HepG2 (cell line): ENCODE measurements around the gene TOM1L2. TPM values are rescaled to one million over a fixed set of nuclear protein-coding genes. Genes with fewer than 3 reads are reported as not detected.

Experiments
- ATF7 ChIP-seq, 2 experiments: fragments of 450-650 bp in 1 of 2; sonication (generic) in 1 of 2; formaldehyde crosslinking in 1 of 2; IDR thresholded peaks; 2 replicates each; pipeline versions ENCODE4 v1.4.0 to v1.6.1; 2016 to 2020; ENCODE audit warnings: antibody characterized with exemption in 1 of 2, mild to moderate bottlenecking in 1 of 2, missing genetic modification reagents in 1 of 2
- EEA1 ChIP-seq: sonication (generic); formaldehyde crosslinking; IDR thresholded peaks from 2 replicates; pipeline ENCODE4 v1.5.1; 2020; ENCODE audit warnings: mild to moderate bottlenecking, missing genetic modification reagents, borderline replicate concordance
- KDM4B ChIP-seq: sonication (generic); formaldehyde crosslinking; IDR thresholded peaks from 2 replicates; pipeline ENCODE4 v1.4.0; 2020; ENCODE audit warnings: missing genetic modification reagents
- MAZ ChIP-seq, 2 experiments: sonication (generic) in 1 of 2; formaldehyde crosslinking in 1 of 2; IDR thresholded peaks; 2 replicates each; pipeline versions ENCODE4 v1.5.0 to v1.6.1; 2012 to 2020; ENCODE audit warnings: low read depth in 2 of 2, mild to moderate bottlenecking in 2 of 2, borderline replicate concordance in 1 of 2, improper control_type of control experiment in 1 of 2, low read length in 1 of 2, missing genetic modification reagents in 1 of 2, moderate library complexity in 1 of 2
- MED8 ChIP-seq: sonication (generic); formaldehyde crosslinking; IDR thresholded peaks from 2 replicates; pipeline ENCODE4 v1.8.1; 2023; ENCODE audit warnings: mild to moderate bottlenecking, missing genetic modification reagents; ENCODE audit not compliant: insufficient replicate concordance
- NFIB ChIP-seq: sonication (generic); formaldehyde crosslinking; IDR thresholded peaks from 2 replicates; pipeline ENCODE4 v1.9.0; 2021; ENCODE audit warnings: missing genetic modification reagents, mild to moderate bottlenecking, borderline replicate concordance
- SIN3A ChIP-seq: IDR thresholded peaks from 2 replicates; pipeline ENCODE4 v1.6.1; 2011; ENCODE audit warnings: low read depth, mild to moderate bottlenecking, control low read depth, low read length, borderline replicate concordance
- SNAPC2 ChIP-seq: sonication (generic); formaldehyde crosslinking; IDR thresholded peaks from 2 replicates; pipeline ENCODE4 v1.8.1; 2022; ENCODE audit warnings: mild to moderate bottlenecking, missing genetic modification reagents
- ZKSCAN8 ChIP-seq: IDR thresholded peaks from 2 replicates; pipeline ENCODE4 v1.6.1; 2016; ENCODE audit warnings: borderline replicate concordance, missing genetic modification reagents, missing compliant biosample characterization
- ZNF501 ChIP-seq: sonication (generic); formaldehyde crosslinking; IDR thresholded peaks from 2 replicates; pipeline ENCODE4 v1.5.1; 2020; ENCODE audit warnings: mild to moderate bottlenecking, moderate library complexity, missing genetic modification reagents
- ZNF644 ChIP-seq: IDR thresholded peaks from 2 replicates; pipeline ENCODE4 v1.6.1; 2016; ENCODE audit warnings: low read depth
- ZNF724P ChIP-seq: sonication (generic); formaldehyde crosslinking; IDR thresholded peaks from 2 replicates; pipeline ENCODE4 v1.8.0; 2022; ENCODE audit warnings: missing genetic modification reagents, borderline replicate concordance
- ZNF772 ChIP-seq: sonication (generic); formaldehyde crosslinking; IDR thresholded peaks from 2 replicates; pipeline ENCODE4 v1.5.0; 2020; ENCODE audit warnings: mild to moderate bottlenecking, missing genetic modification reagents
- polyA plus RNA-seq, 8 experiments: library from polyadenylated mRNA; depleted of rRNA in 3 of 8; stranded (reverse) in 7 of 8; unstranded in 1 of 8; fragments of >200 nt; fragmentation: Illumina TruSeq in 4 of 8; extraction: Trizol in 4 of 8; gene quantifications; 2 replicates each; pipeline versions ENCODE4 v1.2.1 to v1.2.3, GENCODE V29; 2011 to 2016; ENCODE audit warnings: low read depth in 4 of 8, missing spikeins in 1 of 8, mixed read lengths in 1 of 8; ENCODE audit not compliant: insufficient read depth in 1 of 8
- total RNA-seq, 5 experiments: library from RNA; depleted of rRNA; stranded (reverse); fragments of >200 nt; fragmentation: Illumina TruSeq; extraction: Trizol; gene quantifications; 2 replicates each; pipeline ENCODE4 v1.2.3, GENCODE V29; 2016; ENCODE audit warnings: low read depth in 1 of 5
- TF ChIP-seq, protein P1 (sequence below): sonication (generic); formaldehyde crosslinking; IDR thresholded peaks from 2 replicates; pipeline ENCODE4 v1.4.0; 2020; ENCODE audit warnings: missing genetic modification reagents
- TF ChIP-seq, protein P2 (sequence below): sonication (generic); formaldehyde crosslinking; IDR thresholded peaks from 2 replicates; pipeline ENCODE4 v1.5.1; 2020; ENCODE audit warnings: missing genetic modification reagents, mild to moderate bottlenecking, borderline replicate concordance
- TF ChIP-seq, protein P3 (sequence below): IDR thresholded peaks from 2 replicates; pipeline ENCODE4 v1.4.0; 2020; ENCODE audit warnings: mild to moderate bottlenecking, missing genetic modification reagents
- TF ChIP-seq, protein P4 (sequence below): sonication (generic); formaldehyde crosslinking; IDR thresholded peaks from 2 replicates; pipeline ENCODE4 v1.8.1; 2023; ENCODE audit warnings: mild to moderate bottlenecking, moderate library complexity, missing genetic modification reagents

The TOM1L2 gene
- total and polyA plus RNA-seq, 2 of the 13 experiments (the other 11 are each of a cell fraction or from before 2014, with no cell fraction given) = 4.7 to 7.4 TPM

DNA sequence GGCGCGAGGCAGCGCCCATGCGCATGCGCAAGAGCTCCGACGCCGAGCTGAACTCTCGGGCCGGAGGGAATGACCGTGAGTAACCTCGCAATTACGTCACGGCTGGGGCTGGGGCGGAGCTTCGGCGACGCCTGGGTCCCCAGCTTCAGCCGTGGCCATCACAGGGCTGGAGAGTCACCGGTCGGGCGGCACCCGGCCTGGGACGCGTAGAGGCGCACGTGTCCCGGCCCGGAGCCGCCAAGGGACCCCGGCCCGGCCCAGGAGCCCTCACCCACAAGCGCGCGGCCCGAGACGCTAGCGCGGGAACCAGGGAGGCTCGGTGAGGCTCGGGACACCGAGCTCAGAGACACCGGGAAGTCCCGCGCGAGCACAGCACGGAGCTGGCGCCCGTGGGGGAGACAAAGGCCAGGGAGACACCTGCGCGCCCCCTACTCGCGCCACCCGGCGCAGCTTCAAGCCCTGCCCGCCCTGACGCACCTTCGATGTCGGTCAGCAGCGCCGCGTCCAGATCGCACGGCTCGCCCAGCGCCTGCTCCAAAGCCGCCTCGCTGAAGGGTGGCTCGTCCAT is 135.9 kb downstream of the TOM1L2 start (continued):
- TF ChIP-seq EEA1 (CRISPR knock-in tag) = peak; percentile 94
- TF ChIP-seq ZNF644 = no peak
- no peak for TF ChIP-seq NFIB
- peak; percentile 80; the same call in 1 of the 2 replicates for TF ChIP-seq SIN3A
- TF ChIP-seq, protein P1, sequence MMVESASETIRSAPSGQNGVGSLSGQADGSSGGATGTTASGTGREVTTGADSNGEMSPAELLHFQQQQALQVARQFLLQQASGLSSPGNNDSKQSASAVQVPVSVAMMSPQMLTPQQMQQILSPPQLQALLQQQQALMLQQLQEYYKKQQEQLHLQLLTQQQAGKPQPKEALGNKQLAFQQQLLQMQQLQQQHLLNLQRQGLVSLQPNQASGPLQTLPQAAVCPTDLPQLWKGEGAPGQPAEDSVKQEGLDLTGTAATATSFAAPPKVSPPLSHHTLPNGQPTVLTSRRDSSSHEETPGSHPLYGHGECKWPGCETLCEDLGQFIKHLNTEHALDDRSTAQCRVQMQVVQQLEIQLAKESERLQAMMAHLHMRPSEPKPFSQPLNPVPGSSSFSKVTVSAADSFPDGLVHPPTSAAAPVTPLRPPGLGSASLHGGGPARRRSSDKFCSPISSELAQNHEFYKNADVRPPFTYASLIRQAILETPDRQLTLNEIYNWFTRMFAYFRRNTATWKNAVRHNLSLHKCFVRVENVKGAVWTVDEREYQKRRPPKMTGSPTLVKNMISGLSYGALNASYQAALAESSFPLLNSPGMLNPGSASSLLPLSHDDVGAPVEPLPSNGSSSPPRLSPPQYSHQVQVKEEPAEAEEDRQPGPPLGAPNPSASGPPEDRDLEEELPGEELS (CRISPR knock-in tag) = peak; percentile 58
- TF ChIP-seq SNAPC2 (CRISPR knock-in tag) = peak; percentile 65
- TF ChIP-seq MAZ (IDR thresholded peaks at IDR 0.05; ENCODE audit: borderline replicate concordance, low read depth, low read length) = no peak
- peak; percentile 46 for TF ChIP-seq MAZ (CRISPR knock-in tag; IDR thresholded peaks at IDR 0.05; ENCODE audit: low read depth)
- TF ChIP-seq MED8 (CRISPR knock-in tag) = peak; percentile 81
- TF ChIP-seq KDM4B (CRISPR knock-in tag) = peak; percentile 47; the same call in 1 of the 2 replicates
- TF ChIP-seq, protein P2, sequence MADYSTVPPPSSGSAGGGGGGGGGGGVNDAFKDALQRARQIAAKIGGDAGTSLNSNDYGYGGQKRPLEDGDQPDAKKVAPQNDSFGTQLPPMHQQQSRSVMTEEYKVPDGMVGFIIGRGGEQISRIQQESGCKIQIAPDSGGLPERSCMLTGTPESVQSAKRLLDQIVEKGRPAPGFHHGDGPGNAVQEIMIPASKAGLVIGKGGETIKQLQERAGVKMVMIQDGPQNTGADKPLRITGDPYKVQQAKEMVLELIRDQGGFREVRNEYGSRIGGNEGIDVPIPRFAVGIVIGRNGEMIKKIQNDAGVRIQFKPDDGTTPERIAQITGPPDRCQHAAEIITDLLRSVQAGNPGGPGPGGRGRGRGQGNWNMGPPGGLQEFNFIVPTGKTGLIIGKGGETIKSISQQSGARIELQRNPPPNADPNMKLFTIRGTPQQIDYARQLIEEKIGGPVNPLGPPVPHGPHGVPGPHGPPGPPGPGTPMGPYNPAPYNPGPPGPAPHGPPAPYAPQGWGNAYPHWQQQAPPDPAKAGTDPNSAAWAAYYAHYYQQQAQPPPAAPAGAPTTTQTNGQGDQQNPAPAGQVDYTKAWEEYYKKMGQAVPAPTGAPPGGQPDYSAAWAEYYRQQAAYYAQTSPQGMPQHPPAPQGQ (CRISPR knock-in tag) = no peak
- TF ChIP-seq, protein P3, sequence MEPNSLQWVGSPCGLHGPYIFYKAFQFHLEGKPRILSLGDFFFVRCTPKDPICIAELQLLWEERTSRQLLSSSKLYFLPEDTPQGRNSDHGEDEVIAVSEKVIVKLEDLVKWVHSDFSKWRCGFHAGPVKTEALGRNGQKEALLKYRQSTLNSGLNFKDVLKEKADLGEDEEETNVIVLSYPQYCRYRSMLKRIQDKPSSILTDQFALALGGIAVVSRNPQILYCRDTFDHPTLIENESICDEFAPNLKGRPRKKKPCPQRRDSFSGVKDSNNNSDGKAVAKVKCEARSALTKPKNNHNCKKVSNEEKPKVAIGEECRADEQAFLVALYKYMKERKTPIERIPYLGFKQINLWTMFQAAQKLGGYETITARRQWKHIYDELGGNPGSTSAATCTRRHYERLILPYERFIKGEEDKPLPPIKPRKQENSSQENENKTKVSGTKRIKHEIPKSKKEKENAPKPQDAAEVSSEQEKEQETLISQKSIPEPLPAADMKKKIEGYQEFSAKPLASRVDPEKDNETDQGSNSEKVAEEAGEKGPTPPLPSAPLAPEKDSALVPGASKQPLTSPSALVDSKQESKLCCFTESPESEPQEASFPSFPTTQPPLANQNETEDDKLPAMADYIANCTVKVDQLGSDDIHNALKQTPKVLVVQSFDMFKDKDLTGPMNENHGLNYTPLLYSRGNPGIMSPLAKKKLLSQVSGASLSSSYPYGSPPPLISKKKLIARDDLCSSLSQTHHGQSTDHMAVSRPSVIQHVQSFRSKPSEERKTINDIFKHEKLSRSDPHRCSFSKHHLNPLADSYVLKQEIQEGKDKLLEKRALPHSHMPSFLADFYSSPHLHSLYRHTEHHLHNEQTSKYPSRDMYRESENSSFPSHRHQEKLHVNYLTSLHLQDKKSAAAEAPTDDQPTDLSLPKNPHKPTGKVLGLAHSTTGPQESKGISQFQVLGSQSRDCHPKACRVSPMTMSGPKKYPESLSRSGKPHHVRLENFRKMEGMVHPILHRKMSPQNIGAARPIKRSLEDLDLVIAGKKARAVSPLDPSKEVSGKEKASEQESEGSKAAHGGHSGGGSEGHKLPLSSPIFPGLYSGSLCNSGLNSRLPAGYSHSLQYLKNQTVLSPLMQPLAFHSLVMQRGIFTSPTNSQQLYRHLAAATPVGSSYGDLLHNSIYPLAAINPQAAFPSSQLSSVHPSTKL (CRISPR knock-in tag) = peak; percentile 68
- TF ChIP-seq ATF7 (IDR thresholded peaks at IDR 0.05) = peak; percentile 91
- TF ChIP-seq ATF7 (CRISPR knock-in tag; IDR thresholded peaks at IDR 0.05) = peak; percentile 90
- TF ChIP-seq ZNF501 (CRISPR knock-in tag) = peak; percentile 54
- 0 out of 2 replicates have a peak, but pooled peaks have one; percentile 49 for TF ChIP-seq ZKSCAN8 (CRISPR knock-in tag)
- TF ChIP-seq ZNF724P (CRISPR knock-in tag) = peak; percentile 47; the same call in 1 of the 2 replicates
- peak; percentile 93 for TF ChIP-seq ZNF772 (CRISPR knock-in tag)
- TF ChIP-seq, protein P4, sequence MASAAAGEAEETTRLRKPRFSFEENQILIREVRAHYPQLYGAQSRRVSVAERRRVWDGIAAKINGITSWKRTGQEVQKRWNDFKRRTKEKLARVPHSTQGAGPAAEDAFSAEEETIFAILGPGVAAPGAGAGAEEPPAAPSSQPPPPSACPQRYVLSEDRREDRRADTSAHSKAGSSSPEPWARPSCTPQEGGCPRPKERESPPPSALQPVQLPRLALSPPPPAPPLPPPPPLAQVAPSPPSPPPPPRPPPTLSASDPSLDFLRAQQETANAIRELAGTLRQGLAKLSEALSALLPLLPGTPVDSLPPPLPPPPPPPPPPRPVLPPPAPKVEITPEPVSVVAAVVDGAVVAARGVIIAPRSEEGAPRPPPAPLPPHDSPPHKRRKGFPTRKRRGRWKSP (CRISPR knock-in tag) = peak; percentile 59; the same call in 1 of the 2 replicates
